ENCODE measurements around the gene FH.
A peak's percentile ranks its signal among the peaks of the same experiment; 100 is the strongest.

The FH gene

DNA sequence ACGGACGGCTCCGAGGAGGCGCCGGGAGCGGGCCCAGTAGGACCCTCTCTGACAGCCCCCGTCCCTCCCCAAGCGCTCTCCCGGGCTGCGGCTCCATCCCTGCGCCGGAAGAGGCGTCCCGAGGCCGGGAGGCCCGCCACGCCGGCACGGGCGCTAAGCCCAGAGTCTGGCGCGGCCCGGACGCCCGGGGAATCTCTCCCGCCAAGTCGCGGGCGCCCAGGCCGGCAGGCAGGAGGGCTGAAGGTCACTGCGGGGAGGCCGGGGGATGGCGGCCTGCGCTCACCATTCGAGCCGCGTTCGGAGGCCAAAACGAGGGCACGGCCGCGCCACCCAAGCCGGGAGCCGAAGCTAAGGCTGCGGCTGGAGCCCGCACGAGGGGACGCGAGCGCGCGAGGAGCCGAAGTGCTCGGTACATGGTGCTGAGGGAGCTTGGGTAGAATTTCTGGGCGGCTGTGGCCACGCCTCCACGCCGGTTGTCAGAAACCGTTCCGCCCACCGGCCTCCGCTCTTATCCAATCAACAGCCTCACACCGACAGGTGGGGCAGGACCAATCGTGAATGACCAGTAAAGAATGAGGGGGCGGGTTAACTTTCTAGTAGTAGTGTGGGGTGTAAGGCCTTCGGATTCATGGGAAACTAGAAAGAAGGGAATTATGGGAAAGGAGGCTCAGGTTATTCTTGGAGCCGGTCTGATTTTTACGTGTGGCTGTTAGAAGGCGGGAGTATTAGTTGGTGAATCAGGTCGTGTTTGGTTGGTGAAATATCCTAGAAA is at the start of gene FH:
TSS of gene FH (minus strand) at position 448 of the 772 bp plus-strand sequence. CDS start at position 415, 33 bp downstream.
- H3K27ac Mint-ChIP-seq = peak within 1 kb of the TSS; percentile 88
- peaks cover 24% of the 10 kb centered on the region for H3K4me1 Mint-ChIP-seq (ENCODE audit: low read depth)
- no peaks in the 10 kb centered on the region for H3K9me3 Mint-ChIP-seq (ENCODE audit: low read depth)
- peaks cover 12% of the 10 kb centered on the region for H3K27me3 Mint-ChIP-seq
- peaks cover 8% of the 10 kb centered on the region for H3K36me3 Mint-ChIP-seq
- H3K4me3 Mint-ChIP-seq = peak within 1 kb of the TSS; percentile 95

DNA sequence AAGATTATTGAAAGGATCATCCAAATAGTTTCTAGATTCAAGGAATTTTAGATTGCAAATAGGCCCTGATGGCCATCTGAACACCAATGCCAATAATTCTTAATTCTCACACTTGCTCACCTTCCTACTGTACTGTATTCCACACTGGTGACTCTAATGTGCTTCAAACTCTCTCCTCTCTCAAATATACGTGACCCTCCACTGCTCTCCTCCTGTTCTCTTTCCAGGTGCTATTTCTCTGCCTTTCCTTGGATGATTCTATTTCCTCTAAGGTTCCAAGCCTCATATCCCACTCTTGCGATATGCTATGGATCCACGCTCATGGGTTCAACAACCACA is 41.3 kb upstream of the FH start:
- no peaks in the 10 kb centered on the region for H3K4me1 Mint-ChIP-seq (ENCODE audit: low read depth)
- H3K4me3 Mint-ChIP-seq = no peak overlapping the region
- H3K36me3 Mint-ChIP-seq = no peaks in the 10 kb centered on the region
- no peaks in the 10 kb centered on the region for H3K27me3 Mint-ChIP-seq
- H3K9me3 Mint-ChIP-seq (ENCODE audit: low read depth) = no peaks in the 10 kb centered on the region
- H3K27ac Mint-ChIP-seq = no peak overlapping the region

GRCh38 chr1:241560146-241560848 is 40.7 kb upstream of the FH start:
- Mint-ChIP-seq H3K27ac (no peak overlapping the region), H3K4me1 (ENCODE audit: low read depth) (no peaks in the 10 kb centered on the region), H3K9me3 (ENCODE audit: low read depth) (no peaks in the 10 kb centered on the region), H3K4me3 (no peak overlapping the region), H3K36me3 (no peaks in the 10 kb centered on the region), H3K27me3 (no peaks in the 10 kb centered on the region)

DNA sequence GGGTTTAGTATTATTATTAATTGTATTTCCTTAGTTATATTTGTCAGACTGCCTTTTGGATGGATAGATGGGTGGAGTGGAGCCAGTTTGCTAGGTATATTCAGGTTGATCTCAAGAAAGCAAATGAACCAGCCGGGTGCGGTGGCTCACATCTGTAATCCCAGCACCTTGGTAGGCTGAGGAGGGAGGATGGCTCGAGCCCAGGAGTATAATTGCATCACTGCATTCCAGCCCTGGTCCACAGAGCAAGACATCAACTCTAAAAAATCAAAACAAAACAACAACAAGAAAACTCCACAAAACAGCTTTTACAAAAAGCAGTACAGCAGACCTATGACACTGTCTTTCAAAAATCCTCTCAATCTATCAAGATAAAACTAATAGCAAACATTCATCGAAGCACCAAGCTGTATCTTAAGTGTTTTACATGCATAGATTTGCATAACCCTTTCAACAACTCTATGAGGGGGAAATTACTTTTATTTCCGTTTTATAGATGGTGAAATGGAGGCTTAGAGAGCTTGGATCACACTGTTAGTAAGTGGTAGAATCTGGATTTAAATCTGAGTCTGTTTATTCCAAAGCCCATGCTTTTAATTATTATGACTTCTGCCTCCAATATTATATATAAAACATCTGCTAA is 38.1 kb upstream of the FH start:
- Mint-ChIP-seq H3K4me1 (ENCODE audit: low read depth) (peaks cover 2% of the 10 kb centered on the region), H3K27ac (no peak overlapping the region)

DNA sequence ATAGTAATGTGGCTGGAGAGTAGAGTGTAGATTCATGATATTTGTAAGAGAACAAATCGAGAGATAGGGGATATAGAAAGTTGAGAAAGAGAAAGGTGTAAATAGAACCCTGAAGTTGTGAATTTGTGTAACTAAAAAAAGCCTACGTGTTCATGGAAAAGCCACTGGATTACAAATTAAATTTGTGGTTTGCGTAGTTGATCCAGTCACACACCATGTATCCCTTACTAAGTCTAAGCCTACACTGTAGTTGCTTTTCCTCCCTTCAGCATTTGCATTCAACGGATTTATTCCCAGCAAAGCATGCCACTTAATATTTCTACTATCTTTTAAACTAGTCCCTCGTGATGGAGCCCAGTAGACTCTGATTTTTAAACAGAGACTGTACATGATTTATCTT is 37.5 kb upstream of the FH start:
- peaks cover 9% of the 10 kb centered on the region for H3K4me1 Mint-ChIP-seq (ENCODE audit: low read depth)
- H3K27ac Mint-ChIP-seq = no peak overlapping the region
- no peaks in the 10 kb centered on the region for H3K9me3 Mint-ChIP-seq (ENCODE audit: low read depth)
- H3K27me3 Mint-ChIP-seq = no peaks in the 10 kb centered on the region
- no peak overlapping the region for H3K4me3 Mint-ChIP-seq
- no peaks in the 10 kb centered on the region for H3K36me3 Mint-ChIP-seq

More for the DNA sequence above, 38.1 kb upstream of the FH start:
- Mint-ChIP-seq H3K9me3 (ENCODE audit: low read depth) (no peaks in the 10 kb centered on the region), H3K27me3 (no peaks in the 10 kb centered on the region), H3K4me3 (no peak overlapping the region), H3K36me3 (no peaks in the 10 kb centered on the region)

DNA sequence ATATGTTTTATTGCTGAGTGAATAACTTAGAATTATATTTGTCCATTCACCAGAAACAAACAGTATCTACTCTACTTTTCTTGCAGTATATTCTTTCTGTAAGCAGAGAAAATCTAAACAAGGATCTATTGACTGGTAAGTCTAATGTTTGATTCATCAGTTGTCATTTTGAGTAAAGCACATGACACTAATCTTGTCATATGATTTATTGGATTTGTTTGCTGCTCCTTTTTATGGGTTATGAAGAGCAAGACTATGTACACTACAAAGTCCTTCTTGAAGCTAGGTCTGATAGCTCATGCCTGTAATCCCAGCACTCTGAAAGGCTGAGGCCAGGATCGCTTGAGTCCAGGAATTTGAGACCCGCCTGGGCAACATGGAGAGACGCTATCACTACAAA is 36.0 kb upstream of the FH start:
- H3K27ac Mint-ChIP-seq = no peak overlapping the region
- no peaks in the 10 kb centered on the region for H3K9me3 Mint-ChIP-seq (ENCODE audit: low read depth)
- no peaks in the 10 kb centered on the region for H3K27me3 Mint-ChIP-seq
- no peaks in the 10 kb centered on the region for H3K36me3 Mint-ChIP-seq
- H3K4me3 Mint-ChIP-seq = no peak overlapping the region
- peaks cover 24% of the 10 kb centered on the region for H3K4me1 Mint-ChIP-seq (ENCODE audit: low read depth)

GRCh38 chr1:241553886-241554592 is 34.5 kb upstream of the FH start:
- H3K4me1 Mint-ChIP-seq (ENCODE audit: low read depth) = peaks cover 26% of the 10 kb centered on the region
- H3K27me3 Mint-ChIP-seq = no peaks in the 10 kb centered on the region
- no peaks in the 10 kb centered on the region for H3K9me3 Mint-ChIP-seq (ENCODE audit: low read depth)
- H3K27ac Mint-ChIP-seq = no peak overlapping the region
- H3K36me3 Mint-ChIP-seq = no peaks in the 10 kb centered on the region
- no peak overlapping the region for H3K4me3 Mint-ChIP-seq

- H3K36me3 Mint-ChIP-seq = no peaks in the 10 kb centered on the region
- no peaks in the 10 kb centered on the region for H3K27me3 Mint-ChIP-seq
- peak overlapping the region; percentile 98 for H3K27ac Mint-ChIP-seq
- no peaks in the 10 kb centered on the region for H3K9me3 Mint-ChIP-seq (ENCODE audit: low read depth)
- peak overlapping the region; percentile 83 for H3K4me3 Mint-ChIP-seq
- peaks cover 26% of the 10 kb centered on the region for H3K4me1 Mint-ChIP-seq (ENCODE audit: low read depth)
These were observed 32.4 kb upstream of the FH start for GRCh38 chr1:241551759-241552638.

GRCh38 chr1:241550318-241550717 is 30.8 kb upstream of the FH start:
- Mint-ChIP-seq H3K4me1 (ENCODE audit: low read depth) (peaks cover 26% of the 10 kb centered on the region), H3K27ac (peak overlapping the region; percentile 50), H3K9me3 (ENCODE audit: low read depth) (no peaks in the 10 kb centered on the region), H3K27me3 (no peaks in the 10 kb centered on the region), H3K4me3 (no peak overlapping the region), H3K36me3 (no peaks in the 10 kb centered on the region)

DNA sequence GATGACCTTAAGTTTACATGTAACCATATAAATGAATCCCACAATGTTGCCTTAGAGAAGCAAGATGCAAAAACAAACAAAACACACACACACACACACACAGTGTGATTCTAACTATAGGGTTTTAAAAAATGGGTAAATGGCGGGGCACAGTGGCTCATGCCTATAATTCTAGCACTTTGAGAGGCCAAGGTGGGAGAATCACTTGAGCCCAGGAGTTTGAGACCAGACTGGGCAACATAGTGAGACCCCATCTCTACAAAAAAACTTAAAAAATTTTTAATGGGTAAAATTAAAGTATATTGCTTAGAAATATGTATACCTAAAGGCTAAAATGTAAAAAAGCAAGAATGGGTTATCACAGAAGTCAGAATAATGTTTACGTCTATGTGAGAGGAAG is 28.5 kb upstream of the FH start:
- no peak overlapping the region for H3K4me3 Mint-ChIP-seq
- H3K9me3 Mint-ChIP-seq (ENCODE audit: low read depth) = no peaks in the 10 kb centered on the region
- no peaks in the 10 kb centered on the region for H3K36me3 Mint-ChIP-seq
- no peaks in the 10 kb centered on the region for H3K27me3 Mint-ChIP-seq
- H3K4me1 Mint-ChIP-seq (ENCODE audit: low read depth) = peaks cover 26% of the 10 kb centered on the region
- no peak overlapping the region for H3K27ac Mint-ChIP-seq

- Mint-ChIP-seq H3K9me3 (ENCODE audit: low read depth) (no peaks in the 10 kb centered on the region), H3K4me1 (ENCODE audit: low read depth) (no peaks in the 10 kb centered on the region), H3K4me3 (no peak overlapping the region), H3K27me3 (peaks cover 2% of the 10 kb centered on the region), H3K36me3 (no peaks in the 10 kb centered on the region), H3K27ac (no peak overlapping the region)
These were observed 22.8 kb upstream of the FH start for GRCh38 chr1:241542199-241542907.

- no peaks in the 10 kb centered on the region for H3K9me3 Mint-ChIP-seq (ENCODE audit: low read depth)
- no peak overlapping the region for H3K27ac Mint-ChIP-seq
- H3K4me1 Mint-ChIP-seq (ENCODE audit: low read depth) = peaks cover 5% of the 10 kb centered on the region
- H3K4me3 Mint-ChIP-seq = no peak overlapping the region
- H3K27me3 Mint-ChIP-seq = peaks cover 2% of the 10 kb centered on the region
- H3K36me3 Mint-ChIP-seq = no peaks in the 10 kb centered on the region
These were observed 17.4 kb upstream of the FH start for GRCh38 chr1:241536969-241537368.

GRCh38 chr1:241536304-241536703 is 16.7 kb upstream of the FH start:
- H3K4me3 Mint-ChIP-seq = no peak overlapping the region
- H3K27me3 Mint-ChIP-seq = peaks cover 2% of the 10 kb centered on the region
- peaks cover 12% of the 10 kb centered on the region for H3K4me1 Mint-ChIP-seq (ENCODE audit: low read depth)
- H3K36me3 Mint-ChIP-seq = no peaks in the 10 kb centered on the region
- no peaks in the 10 kb centered on the region for H3K9me3 Mint-ChIP-seq (ENCODE audit: low read depth)
- H3K27ac Mint-ChIP-seq = no peak overlapping the region
